GM12891 (cell line): ENCODE data around the gene FBXL2.

Source experiments
- PAX5 ChIP-seq: IDR thresholded peaks from 2 replicates; pipeline ENCODE4 v1.6.1; 2011; ENCODE audit warnings: low read length, moderate library complexity, mild to moderate bottlenecking; ENCODE audit not compliant: insufficient read depth, severe bottlenecking
- POLR2A ChIP-seq: IDR thresholded peaks from 2 replicates; pipeline ENCODE4 v1.6.1; 2011; ENCODE audit warnings: low read depth, low read length, control low read depth
- POLR2AphosphoS5 ChIP-seq: IDR thresholded peaks from 2 replicates; pipeline ENCODE4 v1.6.1; 2011; ENCODE audit warnings: low read depth, low read length, control low read depth
- POU2F2 ChIP-seq: IDR thresholded peaks from 2 replicates; pipeline ENCODE4 v1.6.1; 2011; ENCODE audit warnings: low read depth, mild to moderate bottlenecking, control low read depth, low read length, moderate library complexity

- no peak for TF ChIP-seq PAX5
- TF ChIP-seq POLR2AphosphoS5 = no peak
- TF ChIP-seq POU2F2 = no peak
- no peak for TF ChIP-seq POLR2A
Observed at GRCh38 chr3:33240261-33240660, 37.0 kb upstream of the FBXL2 start.
